ENCODE results near the gene RAB29.
"Not testable (repeated sequence)": the region's sequence is repeated elsewhere in the genome, so short reads cannot be mapped to it uniquely, and the experiment has no call there.

RAB29 gene

GRCh38 chr1:205726619-205727125 is 48.6 kb downstream of the RAB29 start:
- DNase-seq (ENCODE audit: low read depth in 1 of 2, low spot score in 1 of 2) = no peak

GRCh38 chr1:205725514-205725913 is 49.8 kb downstream of the RAB29 start:
- DNase-seq (ENCODE audit: low read depth in 1 of 2, low spot score in 1 of 2) = no peak

- not testable (repeated sequence) for DNase-seq (ENCODE audit: low read depth in 1 of 2, low spot score in 1 of 2)
Measured at GRCh38 chr1:205720740-205721139, 54.5 kb downstream of the RAB29 start.

- DNase-seq (ENCODE audit: low read depth in 1 of 2, low spot score in 1 of 2) = no peak
Measured at GRCh38 chr1:205719762-205720161, 55.5 kb downstream of the RAB29 start.

GRCh38 chr1:205719015-205719414 is 56.3 kb downstream of the RAB29 start:
- no peak for DNase-seq (ENCODE audit: low read depth in 1 of 2, low spot score in 1 of 2)

Measured in stimulated activated CD4-positive, alpha-beta T cell treated with anti-CD3 and anti-CD28 coated beads, Interleukin-15, amount 100 ng/mL, for 1 hour (primary cell).